ENCODE data around the gene PGM2.

DNA sequence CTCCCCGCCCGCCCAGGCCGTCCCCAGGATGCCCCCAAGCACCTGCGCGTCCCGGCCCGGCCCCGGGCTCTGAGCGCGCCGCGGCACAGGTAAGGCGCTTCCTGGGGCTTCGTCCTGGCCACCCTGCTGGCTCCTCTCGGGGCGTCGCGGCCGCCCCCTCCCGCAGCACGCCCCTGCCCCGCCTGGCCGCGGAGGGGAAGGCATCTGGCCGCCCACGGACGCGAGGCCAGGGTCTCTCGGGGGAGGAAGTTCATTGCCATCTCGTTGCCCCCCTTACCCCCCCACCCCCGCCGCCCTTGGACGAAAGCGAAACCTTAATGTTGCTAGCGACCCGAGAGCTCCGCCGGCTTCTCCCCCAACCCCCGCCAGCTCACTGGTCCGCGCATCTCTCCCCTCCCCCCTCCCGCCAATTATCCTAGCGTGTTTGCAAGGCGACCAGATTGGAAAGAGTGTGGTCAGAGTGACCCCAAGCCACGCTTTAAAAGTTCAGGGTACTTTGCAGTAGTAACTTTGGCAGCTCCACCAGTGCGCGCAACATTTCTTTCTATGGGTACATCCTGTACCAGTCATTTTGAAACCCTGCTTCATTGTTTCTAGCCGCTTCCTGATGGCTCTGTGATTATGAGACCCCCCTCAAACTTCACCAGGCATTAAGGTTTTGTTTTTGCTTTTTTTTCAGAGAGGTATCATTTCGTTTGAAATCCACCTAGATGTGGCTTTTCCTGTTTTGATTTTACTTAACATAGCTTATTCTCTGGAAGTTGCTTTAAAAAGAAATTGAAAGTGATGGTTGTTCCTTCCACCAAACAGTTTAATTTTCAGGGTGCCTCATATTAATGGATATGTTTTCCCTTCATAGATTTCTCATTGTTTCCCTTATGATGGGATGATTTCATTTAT lies 65.0 kb downstream of the PGM2 start:
- TF ChIP-seq POLR2A (IDR thresholded peaks at IDR 0.05) (no peak), EP300 (IDR thresholded peaks at IDR 0.05) (peak in 1 of 2 donors; percentile 39)
- TF ChIP-seq, protein P1, sequence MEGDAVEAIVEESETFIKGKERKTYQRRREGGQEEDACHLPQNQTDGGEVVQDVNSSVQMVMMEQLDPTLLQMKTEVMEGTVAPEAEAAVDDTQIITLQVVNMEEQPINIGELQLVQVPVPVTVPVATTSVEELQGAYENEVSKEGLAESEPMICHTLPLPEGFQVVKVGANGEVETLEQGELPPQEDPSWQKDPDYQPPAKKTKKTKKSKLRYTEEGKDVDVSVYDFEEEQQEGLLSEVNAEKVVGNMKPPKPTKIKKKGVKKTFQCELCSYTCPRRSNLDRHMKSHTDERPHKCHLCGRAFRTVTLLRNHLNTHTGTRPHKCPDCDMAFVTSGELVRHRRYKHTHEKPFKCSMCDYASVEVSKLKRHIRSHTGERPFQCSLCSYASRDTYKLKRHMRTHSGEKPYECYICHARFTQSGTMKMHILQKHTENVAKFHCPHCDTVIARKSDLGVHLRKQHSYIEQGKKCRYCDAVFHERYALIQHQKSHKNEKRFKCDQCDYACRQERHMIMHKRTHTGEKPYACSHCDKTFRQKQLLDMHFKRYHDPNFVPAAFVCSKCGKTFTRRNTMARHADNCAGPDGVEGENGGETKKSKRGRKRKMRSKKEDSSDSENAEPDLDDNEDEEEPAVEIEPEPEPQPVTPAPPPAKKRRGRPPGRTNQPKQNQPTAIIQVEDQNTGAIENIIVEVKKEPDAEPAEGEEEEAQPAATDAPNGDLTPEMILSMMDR (IDR thresholded peaks at IDR 0.05): peak in 1 of 5 experiments; percentile 7

Data from tibial nerve (tissue), 4 donors.